ENCODE data around the gene ZNF783. TPM values are rescaled to one million over a fixed set of nuclear protein-coding genes. Genes with fewer than 3 reads are reported as not detected.
A peak's percentile ranks its signal among the peaks of the same experiment; 100 is the strongest.
"Not testable (repeated sequence)": the region's sequence is repeated elsewhere in the genome, so short reads cannot be mapped to it uniquely, and the experiment has no call there.

Gene ZNF783
- total and polyA plus RNA-seq, 7 donors: 1.2 to 15.2 (median 9.4) TPM

DNA sequence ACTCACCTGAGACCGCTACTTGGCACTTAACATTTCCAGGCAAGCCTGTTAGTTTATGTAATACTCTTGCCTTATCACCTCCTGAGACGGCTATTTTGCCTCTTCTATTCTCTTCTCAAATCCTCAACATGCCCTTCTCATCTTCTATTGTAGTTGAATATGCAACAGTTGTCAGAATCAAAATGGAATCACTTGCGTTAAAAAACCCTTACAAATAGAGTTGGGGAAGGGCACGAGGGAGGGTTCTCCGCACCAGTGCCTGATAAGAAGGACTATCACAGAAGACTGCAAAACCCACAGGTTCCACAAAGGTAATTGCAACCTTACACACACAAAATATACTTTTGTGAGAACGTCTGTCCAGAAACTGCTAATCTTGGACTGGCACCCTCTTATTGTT is 57.4 kb downstream of the ZNF783 start:
- Histone ChIP-seq H3K4me1 (no peaks in the 10 kb centered on the region), H3K27me3 (peaks cover 0 to 9% (median 0%) of the 10 kb centered on the region in 3 donors), H3K4me3 (no peak overlapping the region), H3K36me3 (no peaks in the 10 kb centered on the region), H3K9me3 (peaks cover 0 to 6% (median 0%) of the 10 kb centered on the region in 4 donors), H3K27ac (no peak overlapping the region)
- DNase-seq: no peak
- TF ChIP-seq, protein P1, sequence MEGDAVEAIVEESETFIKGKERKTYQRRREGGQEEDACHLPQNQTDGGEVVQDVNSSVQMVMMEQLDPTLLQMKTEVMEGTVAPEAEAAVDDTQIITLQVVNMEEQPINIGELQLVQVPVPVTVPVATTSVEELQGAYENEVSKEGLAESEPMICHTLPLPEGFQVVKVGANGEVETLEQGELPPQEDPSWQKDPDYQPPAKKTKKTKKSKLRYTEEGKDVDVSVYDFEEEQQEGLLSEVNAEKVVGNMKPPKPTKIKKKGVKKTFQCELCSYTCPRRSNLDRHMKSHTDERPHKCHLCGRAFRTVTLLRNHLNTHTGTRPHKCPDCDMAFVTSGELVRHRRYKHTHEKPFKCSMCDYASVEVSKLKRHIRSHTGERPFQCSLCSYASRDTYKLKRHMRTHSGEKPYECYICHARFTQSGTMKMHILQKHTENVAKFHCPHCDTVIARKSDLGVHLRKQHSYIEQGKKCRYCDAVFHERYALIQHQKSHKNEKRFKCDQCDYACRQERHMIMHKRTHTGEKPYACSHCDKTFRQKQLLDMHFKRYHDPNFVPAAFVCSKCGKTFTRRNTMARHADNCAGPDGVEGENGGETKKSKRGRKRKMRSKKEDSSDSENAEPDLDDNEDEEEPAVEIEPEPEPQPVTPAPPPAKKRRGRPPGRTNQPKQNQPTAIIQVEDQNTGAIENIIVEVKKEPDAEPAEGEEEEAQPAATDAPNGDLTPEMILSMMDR (IDR thresholded peaks at IDR 0.05): no peak
- TF ChIP-seq POLR2AphosphoS5 (IDR thresholded peaks at IDR 0.05) (no peak), POLR2A (IDR thresholded peaks at IDR 0.05) (no peak), EP300 (IDR thresholded peaks at IDR 0.05) (no peak)
- 90 to 93% methylated on average over 6 of the region's 6 CpGs for WGBS, 2 donors
- intact Hi-C loops (cut with DNase I): no loop called here

DNA sequence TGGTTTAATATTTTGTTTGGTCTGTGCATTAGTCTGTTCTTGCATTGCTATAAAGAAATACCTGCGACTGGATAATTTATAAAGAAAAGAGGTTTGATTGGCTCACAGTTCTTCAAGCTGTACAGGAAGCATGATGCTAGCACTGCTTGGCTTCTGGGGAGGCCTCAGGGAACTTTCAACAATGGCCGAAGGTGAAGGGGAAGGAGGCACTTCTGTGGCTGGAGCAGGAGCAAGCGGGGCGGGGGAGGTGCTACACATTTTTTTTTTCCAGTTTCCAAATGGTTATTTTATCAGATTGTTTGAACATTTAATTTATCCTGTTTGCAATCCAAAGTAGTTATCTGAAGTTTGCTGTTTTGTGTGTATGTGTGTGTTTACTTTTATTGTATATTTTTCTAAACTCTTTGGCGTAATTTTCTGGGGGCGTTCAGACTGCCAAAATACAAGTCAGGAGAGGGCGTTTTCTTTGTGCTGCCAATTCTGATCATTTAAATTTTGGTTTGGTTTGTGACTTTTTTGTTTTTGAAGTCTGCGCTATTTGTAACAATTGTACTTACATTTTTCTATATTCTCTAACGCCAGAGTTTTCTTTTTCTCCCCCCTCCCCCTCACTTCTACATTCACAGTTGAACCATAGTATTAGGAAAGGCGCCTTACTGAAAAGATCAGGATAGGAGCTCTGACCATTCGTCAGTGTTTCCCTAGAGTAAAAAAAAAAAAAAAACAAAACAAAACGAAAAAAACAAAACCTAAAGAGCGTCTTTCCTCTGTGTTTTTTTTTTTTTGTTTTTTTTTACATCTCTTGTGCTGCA is 58.5 kb downstream of the ZNF783 start:
- no peak for TF ChIP-seq POLR2A (IDR thresholded peaks at IDR 0.05)
- TF ChIP-seq, protein P1 (IDR thresholded peaks at IDR 0.05): no peak
- no peak for TF ChIP-seq POLR2AphosphoS5 (IDR thresholded peaks at IDR 0.05)
- TF ChIP-seq EP300 (IDR thresholded peaks at IDR 0.05): no peak
- intact Hi-C loops (cut with DNase I): no loop called here
- Histone ChIP-seq H3K27ac (no peak overlapping the region), H3K27me3 (peaks cover 0 to 9% (median 0%) of the 10 kb centered on the region in 3 donors), H3K4me1 (no peaks in the 10 kb centered on the region), H3K9me3 (peaks cover 0 to 6% (median 0%) of the 10 kb centered on the region in 4 donors), H3K36me3 (no peaks in the 10 kb centered on the region), H3K4me3 (no peak overlapping the region)
- 75 to 81% methylated on average over 13 of the region's 13 CpGs for whole genome bisulfite sequencing, 2 donors
- DNase-seq: no peak

DNA sequence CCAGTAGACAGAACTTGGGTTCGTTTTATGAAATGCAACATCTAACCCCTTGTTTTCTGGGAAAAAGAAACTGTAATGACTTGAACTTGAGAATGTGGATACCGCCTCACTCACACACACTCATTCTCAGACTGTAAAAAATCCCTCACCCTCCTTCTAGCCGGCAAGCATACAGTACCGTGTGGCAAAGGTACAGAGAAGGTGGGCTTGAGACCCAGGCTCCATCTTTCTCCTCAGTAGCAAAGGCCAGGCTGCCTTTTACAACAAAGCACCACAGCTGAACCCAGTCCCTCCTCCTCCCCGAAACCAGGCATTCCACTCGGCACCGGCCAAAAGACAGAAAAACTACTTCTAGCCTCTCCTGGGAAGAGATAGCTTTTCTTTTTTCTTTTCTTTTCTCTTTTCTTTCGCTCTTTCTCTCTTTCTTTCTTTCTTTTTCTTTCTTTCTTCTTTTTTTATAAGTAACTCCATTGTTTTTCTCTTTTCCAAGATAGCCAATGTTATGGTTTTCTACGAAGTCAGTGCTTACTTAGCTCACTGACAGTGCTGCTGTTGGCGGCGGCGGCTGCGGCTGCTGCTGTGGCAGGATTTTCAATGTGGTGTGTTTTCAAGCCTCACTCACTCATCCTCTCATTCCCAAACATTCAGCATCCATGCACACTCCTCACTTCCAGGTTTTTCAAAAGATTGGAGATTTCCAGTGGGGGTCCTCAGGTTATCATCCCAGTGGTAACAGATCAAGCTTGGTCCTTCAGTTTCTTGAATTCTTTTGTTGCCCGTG is 59.3 kb downstream of the ZNF783 start:
- H3K4me1 ChIP-seq; H3K27me3 ChIP-seq; intact Hi-C loops (cut with DNase I); H3K36me3 ChIP-seq; H3K9me3 ChIP-seq; DNase-seq; H3K27ac ChIP-seq: not testable (repeated sequence)
- H3K4me3 ChIP-seq: peak overlapping the region in 3 of 4 donors; percentile 26 to 31 (median 29)
- 68 to 75% methylated on average over 14 of the region's 14 CpGs for WGBS, 2 donors

DNA sequence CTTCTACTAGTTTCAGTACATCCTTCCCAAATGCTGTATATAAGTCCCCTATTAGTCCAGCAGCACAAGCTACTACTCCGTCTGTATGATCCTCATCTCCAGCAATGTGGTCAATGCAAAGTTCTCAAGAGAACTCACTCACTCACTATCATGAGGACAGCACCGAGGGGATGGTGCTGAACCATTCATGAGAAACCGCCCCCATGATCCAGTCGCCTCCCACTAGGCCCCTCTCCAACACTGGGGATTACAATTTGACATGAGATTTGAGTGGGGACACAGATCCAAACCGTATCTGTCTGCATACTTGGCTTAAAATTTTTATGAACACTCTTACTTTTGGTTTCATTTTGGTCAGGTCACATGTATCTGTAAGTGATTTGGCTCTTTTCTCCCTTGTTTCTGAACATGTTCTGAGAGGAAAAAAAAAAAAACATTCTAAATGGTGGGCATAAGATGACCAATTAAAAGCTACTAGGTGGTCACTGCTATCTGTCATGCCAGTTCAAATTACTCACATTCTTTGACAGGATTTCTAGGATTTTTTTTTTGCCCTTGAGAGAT is 60.1 kb downstream of the ZNF783 start:
- Histone ChIP-seq H3K9me3 (peaks cover 0 to under 1% (median 0%) of the 10 kb centered on the region in 4 donors), H3K4me3 (peak overlapping the region in 3 of 4 donors; percentile 26 to 31 (median 29)), H3K27ac (no peak overlapping the region), H3K4me1 (no peaks in the 10 kb centered on the region), H3K36me3 (no peaks in the 10 kb centered on the region), H3K27me3 (peaks cover 0 to 9% (median 0%) of the 10 kb centered on the region in 3 donors)
- DNase-seq: no peak
- 58 to 66% methylated on average over 5 of the region's 5 CpGs for WGBS, 2 donors
- intact Hi-C loops (cut with DNase I): no loop called here
- TF ChIP-seq POLR2A (IDR thresholded peaks at IDR 0.05) (no peak), EP300 (IDR thresholded peaks at IDR 0.05) (no peak), POLR2AphosphoS5 (IDR thresholded peaks at IDR 0.05) (no peak)

DNA sequence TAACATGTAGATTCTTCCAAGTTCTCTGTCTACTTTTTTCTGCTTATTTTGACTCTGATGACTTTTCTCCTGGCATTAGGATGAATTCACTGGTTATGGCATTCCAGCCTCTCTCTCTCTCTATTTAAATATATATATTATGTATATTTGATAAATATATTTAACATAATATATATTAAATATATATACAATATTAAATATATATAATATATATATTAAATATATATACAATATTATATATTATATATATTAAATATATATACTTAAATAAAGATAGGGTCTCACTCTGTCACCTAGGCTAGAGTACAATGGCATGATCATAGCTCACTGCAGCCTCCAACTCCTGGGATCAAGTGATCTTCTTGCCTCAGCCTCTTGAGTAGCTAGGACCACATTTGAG is 60.7 kb downstream of the ZNF783 start:
- Histone ChIP-seq H3K27me3 (peaks cover 0 to 9% (median 0%) of the 10 kb centered on the region in 3 donors), H3K36me3 (no peaks in the 10 kb centered on the region), H3K4me1 (no peaks in the 10 kb centered on the region), H3K4me3 (no peak overlapping the region), H3K27ac (no peak overlapping the region), H3K9me3 (no peaks in the 10 kb centered on the region)
- intact Hi-C loops (cut with DNase I): no loop called here
- no peak for DNase-seq
- TF ChIP-seq POLR2A (IDR thresholded peaks at IDR 0.05) (no peak), POLR2AphosphoS5 (IDR thresholded peaks at IDR 0.05) (no peak), EP300 (IDR thresholded peaks at IDR 0.05) (no peak)
- TF ChIP-seq, protein P1 (IDR thresholded peaks at IDR 0.05): no peak
